A549 treated with GW870086 at 1 μM for 4 hours (cell line): ENCODE results near the gene RNF19B. TPM values are rescaled to one million over a fixed set of nuclear protein-coding genes. Genes with fewer than 3 reads are reported as not detected.

Source experiments
- total RNA-seq: library from RNA; stranded (reverse); fragments of 200-300 nt; extraction: Qiagen RNA extraction; gene quantifications from 5 replicates; pipeline ENCODE4 v1.2.3, GENCODE V29; 2022; ENCODE audit warnings: low read depth

Gene RNF19B
- 20.2 to 23.7 TPM (median 22.1 TPM) in 5 replicates for total RNA-seq

GRCh38 chr1:32964461-32965250, at the start of gene RNF19B:
Gene RNF19B, minus strand, starts transcription at chr1:32964809. Its CDS starts 124 bp downstream, at chr1:32964685.

GRCh38 chr1:32900956-32901822, 63.4 kb downstream of the RNF19B start, which contains the start of gene TMEM54:
Gene TMEM54, minus strand, starts transcription at chr1:32901389. Its CDS starts 151 bp downstream, at chr1:32901238.

Other genes starting within 250 kb of the RNF19B start
- gene YARS1, start 147.5 kb downstream of the RNF19B start, total RNA-seq: 60.7 to 89.3 TPM (median 67.5 TPM) in 5 replicates
- 11.3 to 17.0 TPM (median 15.7 TPM) in 5 replicates for gene S100PBP, start 147.2 kb downstream of the RNF19B start, total RNA-seq
- 0.32 to 0.74 TPM (median 0.62 TPM) in 5 replicates for gene FNDC5, start 93.9 kb downstream of the RNF19B start, total RNA-seq
- gene HPCA, start 78.3 kb downstream of the RNF19B start, total RNA-seq: 0.14 to 0.66 TPM (median 0.38 TPM) in 5 replicates
- 31.3 to 45.3 TPM (median 39.4 TPM) in 5 replicates for gene TMEM54, start 63.4 kb downstream of the RNF19B start, total RNA-seq
- gene AK2, start 72.1 kb upstream of the RNF19B start, total RNA-seq: 142 to 159 TPM (median 153 TPM) in 5 replicates
- 0.62 to 1.1 TPM (median 1.0 TPM) in 5 replicates for gene AZIN2, start 116.3 kb upstream of the RNF19B start, total RNA-seq
- 1.9 to 2.5 TPM (median 2.3 TPM) in 5 replicates for gene TRIM62, start 217.2 kb upstream of the RNF19B start, total RNA-seq